A673 (cell line): ENCODE results near the gene EDEM3. TPM values are rescaled to one million over a fixed set of nuclear protein-coding genes. Genes with fewer than 3 reads are reported as not detected.
"Not testable (repeated sequence)": the region's sequence is repeated elsewhere in the genome, so short reads cannot be mapped to it uniquely, and the experiment has no call there.

Experiments
- BruUV-seq: library from RNA; stranded (reverse); fragments of 400-500 nt; replicated peaks from 2 replicates; lab custom pipeline; 2021; lab: Mats Ljungman, UMichigan
- CTCF ChIA-PET: fragments of 300-600 bp; sonication (Branson Sonifier 250); formaldehyde crosslinking; loops from one replicate; lab custom pipeline; 2022; ENCODE audit warnings: antibody characterized with exemption; lab: Charles Lee
- POLR2A ChIA-PET: fragments of 300-600 bp; sonication (Branson Sonifier 250); formaldehyde crosslinking; loops from one replicate; lab custom pipeline; 2022; ENCODE audit warnings: antibody characterized with exemption; ENCODE audit not compliant: low non-redundant PET; lab: Charles Lee
- DNase-seq: peaks from one replicate; pipeline ENCODE4 v3.0.0-alpha.2; 2015; ENCODE audit warnings: low spot score
- H3K27ac ChIP-seq: fragments of 200-600 bp; sonication (generic); 2 replicates; pipeline ENCODE4 v1.5.1; 2016; ENCODE audit warnings: mixed run types, low read depth, mild to moderate bottlenecking, mixed read lengths, antibody characterized with exemption, low read length; ENCODE audit not compliant: poor library complexity, severe bottlenecking
- H3K27me3 ChIP-seq: fragments of 200-600 bp; sonication (generic); replicated peaks from 2 replicates; pipeline ENCODE4 v1.6.1; 2017; ENCODE audit warnings: mixed run types, low read depth, mild to moderate bottlenecking, mixed read lengths, antibody characterized with exemption, low read length; ENCODE audit not compliant: insufficient read depth, poor library complexity
- H3K36me3 ChIP-seq: fragments of 200-600 bp; sonication (generic); 2 replicates; pipeline ENCODE4 v1.6.1; 2016; ENCODE audit warnings: mixed run types, mild to moderate bottlenecking, mixed read lengths, antibody characterized with exemption, low read length; ENCODE audit not compliant: insufficient read depth, poor library complexity, severe bottlenecking
- H3K4me1 ChIP-seq: fragments of 200-600 bp; sonication (generic); 2 replicates; pipeline ENCODE4 v1.6.1; 2017; ENCODE audit warnings: mixed run types, mild to moderate bottlenecking, mixed read lengths, antibody characterized with exemption, low read length; ENCODE audit not compliant: insufficient read depth, poor library complexity, severe bottlenecking
- H3K4me3 ChIP-seq: fragments of 200-600 bp; sonication (generic); 2 replicates; pipeline ENCODE4 v1.5.1; 2016; ENCODE audit warnings: low read depth, mixed run types, mild to moderate bottlenecking, mixed read lengths, low read length; ENCODE audit not compliant: poor library complexity, severe bottlenecking
- H3K9me3 ChIP-seq: fragments of 200-600 bp; sonication (generic); 2 replicates; pipeline ENCODE4 v1.6.1; 2016; ENCODE audit warnings: mixed run types, low read depth, mild to moderate bottlenecking, mixed read lengths, antibody characterized with exemption, low read length; ENCODE audit not compliant: poor library complexity, severe bottlenecking
- EZH2 ChIP-seq: fragments of 200-600 bp; sonication (generic); IDR thresholded peaks from 2 replicates; pipeline ENCODE4 v1.6.1; 2017; ENCODE audit warnings: borderline replicate concordance, low read depth, mild to moderate bottlenecking, mixed read lengths, antibody characterized with exemption, low read length; ENCODE audit not compliant: poor library complexity, severe bottlenecking
- intact Hi-C: fragments of 100-400 bp; cut with micrococcal nuclease; formaldehyde crosslinking; loops from one replicate; pipeline ENCODE4 v1.10.0; 2022; ENCODE audit not compliant: unreplicated experiment
- total RNA-seq: library from RNA; stranded (reverse); gene quantifications from 2 replicates; pipeline ENCODE4 v1.2.3, GENCODE V29; 2021
- TF ChIP-seq, protein P1 (sequence below): fragments of 300-800, 200-600 bp; sonication (generic); conservative IDR thresholded peaks from 2 replicates; pipeline ENCODE4 v1.5.1; 2017; ENCODE audit warnings: low read depth, mild to moderate bottlenecking, antibody characterized with exemption, low read length, moderate library complexity, mixed read lengths

Gene EDEM3
- total RNA-seq, 1 experiment from 2014 or later: 24.3 TPM

DNA sequence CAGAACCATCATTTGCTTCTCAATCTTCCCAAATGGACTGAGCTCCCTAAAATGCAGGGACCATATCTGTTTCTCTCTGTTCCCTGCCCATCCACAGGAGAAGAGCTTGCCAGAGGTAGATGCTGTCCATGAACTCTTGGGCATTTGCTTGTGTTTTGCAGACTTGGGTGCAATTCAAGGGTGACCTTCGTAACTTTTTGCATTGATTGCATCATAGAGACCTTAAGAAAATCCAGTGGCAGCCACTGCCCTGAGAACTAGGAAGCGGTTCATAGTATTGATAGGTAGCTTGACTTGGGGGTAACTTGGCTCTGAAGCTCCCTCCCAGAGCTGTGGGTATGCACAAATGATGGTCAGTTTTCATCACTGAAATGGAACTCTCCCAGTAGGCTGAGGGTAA, 34.3 kb upstream of the EDEM3 start:
- Histone ChIP-seq H3K4me3 (no peak overlapping the region), H3K27ac (no peak overlapping the region), H3K27me3 (no peaks in the 10 kb centered on the region), H3K36me3 (no peaks in the 10 kb centered on the region), H3K4me1 (peaks cover 21% of the 10 kb centered on the region), H3K9me3 (peaks cover 7% of the 10 kb centered on the region)
- ChIA-PET CTCF (no interaction called here), POLR2A (interaction anchor here (0.6 kb wide), 1 partner anchor 9 kb away, joined by 4 read pairs; no protein-coding TSS in a partner anchor)
- TF ChIP-seq EZH2: no peak
- TF ChIP-seq, protein P1, sequence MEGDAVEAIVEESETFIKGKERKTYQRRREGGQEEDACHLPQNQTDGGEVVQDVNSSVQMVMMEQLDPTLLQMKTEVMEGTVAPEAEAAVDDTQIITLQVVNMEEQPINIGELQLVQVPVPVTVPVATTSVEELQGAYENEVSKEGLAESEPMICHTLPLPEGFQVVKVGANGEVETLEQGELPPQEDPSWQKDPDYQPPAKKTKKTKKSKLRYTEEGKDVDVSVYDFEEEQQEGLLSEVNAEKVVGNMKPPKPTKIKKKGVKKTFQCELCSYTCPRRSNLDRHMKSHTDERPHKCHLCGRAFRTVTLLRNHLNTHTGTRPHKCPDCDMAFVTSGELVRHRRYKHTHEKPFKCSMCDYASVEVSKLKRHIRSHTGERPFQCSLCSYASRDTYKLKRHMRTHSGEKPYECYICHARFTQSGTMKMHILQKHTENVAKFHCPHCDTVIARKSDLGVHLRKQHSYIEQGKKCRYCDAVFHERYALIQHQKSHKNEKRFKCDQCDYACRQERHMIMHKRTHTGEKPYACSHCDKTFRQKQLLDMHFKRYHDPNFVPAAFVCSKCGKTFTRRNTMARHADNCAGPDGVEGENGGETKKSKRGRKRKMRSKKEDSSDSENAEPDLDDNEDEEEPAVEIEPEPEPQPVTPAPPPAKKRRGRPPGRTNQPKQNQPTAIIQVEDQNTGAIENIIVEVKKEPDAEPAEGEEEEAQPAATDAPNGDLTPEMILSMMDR: no peak
- intact Hi-C loops: no loop called here
- DNase-seq: no peak
- BruUV-seq: no TSS peak

DNA sequence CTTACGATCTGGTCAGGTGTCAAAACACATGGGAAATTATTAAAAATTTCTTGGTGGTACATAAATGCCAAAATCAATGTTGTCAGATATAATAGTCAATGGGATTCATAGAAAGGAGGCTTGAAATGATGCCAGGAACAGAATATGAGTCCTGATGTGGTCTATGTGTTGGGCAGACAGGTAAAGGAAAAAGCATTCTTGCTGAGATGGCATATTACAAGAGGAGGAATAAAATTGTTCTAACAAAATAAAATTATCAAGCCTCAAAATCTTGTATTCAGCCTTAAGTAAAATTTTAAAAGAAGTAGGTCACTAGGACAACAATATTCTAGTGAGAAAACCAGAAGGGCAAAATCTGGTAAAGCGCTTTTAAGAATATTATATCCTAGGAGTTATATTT, 30.9 kb upstream of the EDEM3 start:
- H3K27me3 ChIP-seq: no peaks in the 10 kb centered on the region
- CTCF ChIA-PET: no interaction called here
- no peaks in the 10 kb centered on the region for H3K4me1 ChIP-seq
- H3K9me3 ChIP-seq: peaks cover 10% of the 10 kb centered on the region
- no peak for DNase-seq
- intact Hi-C loops: no loop called here
- no peaks in the 10 kb centered on the region for H3K36me3 ChIP-seq
- TF ChIP-seq EZH2: no peak
- TF ChIP-seq, protein P1: no peak
- H3K4me3 ChIP-seq: no peak overlapping the region
- POLR2A ChIA-PET: no interaction called here
- no peak overlapping the region for H3K27ac ChIP-seq
- no TSS peak for BruUV-seq

DNA sequence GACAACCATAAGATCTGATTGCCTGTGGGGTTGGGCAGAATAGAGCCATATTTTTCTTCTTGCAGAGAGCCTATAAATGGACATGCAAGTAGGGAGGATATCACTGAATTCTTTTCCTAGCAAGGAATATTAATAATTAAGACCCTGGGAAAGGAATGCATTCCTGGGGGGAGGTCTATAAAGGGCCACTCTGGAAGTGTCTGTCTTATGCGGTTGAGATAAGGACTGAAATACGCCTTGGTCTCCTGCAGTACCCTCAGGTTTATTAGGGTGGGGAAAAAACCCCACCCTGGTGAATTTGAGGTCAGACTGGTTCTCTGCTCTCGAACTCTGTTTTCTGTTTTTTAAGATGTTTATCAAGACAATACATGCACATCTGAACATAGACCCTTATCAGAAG, 29.1 kb upstream of the EDEM3 start:
- H3K4me1 ChIP-seq, DNase-seq, CTCF ChIA-PET, H3K36me3 ChIP-seq, H3K27me3 ChIP-seq, H3K27ac ChIP-seq, POLR2A ChIA-PET, BruUV-seq, H3K4me3 ChIP-seq, intact Hi-C loops: not testable (repeated sequence)
- peaks cover 10% of the 10 kb centered on the region for H3K9me3 ChIP-seq

DNA sequence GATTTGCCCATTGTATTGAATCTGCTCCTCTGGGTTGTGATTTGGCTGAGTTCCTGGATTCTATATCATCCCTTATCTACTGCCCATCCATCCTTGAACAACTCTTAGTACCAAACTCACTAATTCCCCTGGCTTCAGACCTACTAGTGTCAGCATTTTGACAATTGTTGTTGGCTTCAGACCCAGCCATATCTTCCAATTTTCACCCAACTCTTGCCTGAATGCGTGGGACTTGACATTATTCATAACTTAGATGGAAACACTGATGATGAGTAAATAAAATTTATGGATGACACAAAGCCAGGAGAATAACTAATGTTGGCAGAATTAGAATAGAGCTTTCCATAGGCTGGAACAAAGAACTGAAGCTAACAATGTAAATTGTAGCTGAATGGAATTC, 27.3 kb upstream of the EDEM3 start:
- no TSS peak for BruUV-seq
- Histone ChIP-seq H3K9me3 (peaks cover 10% of the 10 kb centered on the region), H3K27me3 (no peaks in the 10 kb centered on the region), H3K36me3 (no peaks in the 10 kb centered on the region), H3K27ac (no peak overlapping the region), H3K4me3 (no peak overlapping the region), H3K4me1 (no peaks in the 10 kb centered on the region)
- intact Hi-C loops: no loop called here
- DNase-seq: no peak
- TF ChIP-seq, protein P1: no peak
- TF ChIP-seq EZH2: no peak
- ChIA-PET POLR2A (no interaction called here), CTCF (no interaction called here)
